Measurements from ENCODE around the gene USB1. TPM values are rescaled to one million over a fixed set of nuclear protein-coding genes. Genes with fewer than 3 reads are reported as not detected.

Gene USB1
- total RNA-seq, 1 experiment from 2014 or later = 18.7 TPM

GRCh38 chr16:57979006-57979585 is 22.1 kb upstream of the USB1 start:
- Histone ChIP-seq H3K4me1 (ENCODE audit: insufficient read depth, low read length) (no peaks in the 10 kb centered on the region), H3K4me2 (ENCODE audit: low read length) (no peak overlapping the region), H3F3A (ENCODE audit: low read length, unreplicated experiment) (no peaks in the 10 kb centered on the region), H3K36me3 (ENCODE audit: low read depth, low read length) (no peaks in the 10 kb centered on the region), H3K9ac (ENCODE audit: low read length) (no peak overlapping the region), H3K79me2 (ENCODE audit: low read length) (no peaks in the 10 kb centered on the region), H3K9me2 (replicated peaks; ENCODE audit: low read length) (no peaks in the 10 kb centered on the region), H4K20me1 (ENCODE audit: low read length) (no peaks in the 10 kb centered on the region), H3K4me3 (ENCODE audit: low read length) (no peak overlapping the region), H3K27ac (ENCODE audit: low read length) (no peak overlapping the region), H3K27me3 (ENCODE audit: low read length) (no peaks in the 10 kb centered on the region), H2AFZ (ENCODE audit: low read length) (no peak overlapping the region), H3K9me3 (ENCODE audit: low read length) (no peaks in the 10 kb centered on the region)
- BruUV-seq (replicated peaks) = no TSS peak
- DNase-seq = no peak
- intact Hi-C loops (cut with micrococcal nuclease) = no loop called here
- POLR2A ChIA-PET (ENCODE audit: unreplicated experiment) = no interaction called here
- CTCF ChIA-PET = no interaction called here
- TF ChIP-seq EZH2 (IDR thresholded peaks at IDR 0.05; ENCODE audit: low read length, unreplicated experiment) (no peak), CTCF (conservative IDR thresholded peaks at IDR 0.05; ENCODE audit: low read depth, low read length) (no peak), EZH2phosphoT487 (IDR thresholded peaks at IDR 0.05; ENCODE audit: borderline replicate concordance, low read length) (no peak)
- ATAC-seq = no peak

- ATAC-seq (no peak), DNase-seq (no peak)
- Histone ChIP-seq H3K9me2 (replicated peaks; ENCODE audit: low read length) (no peaks in the 10 kb centered on the region), H3K27ac (ENCODE audit: low read length) (no peak overlapping the region), H4K20me1 (ENCODE audit: low read length) (no peaks in the 10 kb centered on the region), H3K27me3 (ENCODE audit: low read length) (no peaks in the 10 kb centered on the region), H3K4me1 (ENCODE audit: insufficient read depth, low read length) (no peaks in the 10 kb centered on the region), H3K36me3 (ENCODE audit: low read depth, low read length) (no peaks in the 10 kb centered on the region), H3K79me2 (ENCODE audit: low read length) (no peaks in the 10 kb centered on the region), H2AFZ (ENCODE audit: low read length) (no peak overlapping the region), H3K9ac (ENCODE audit: low read length) (no peak overlapping the region), H3K4me3 (ENCODE audit: low read length) (no peak overlapping the region), H3K9me3 (ENCODE audit: low read length) (no peaks in the 10 kb centered on the region), H3F3A (ENCODE audit: low read length, unreplicated experiment) (no peaks in the 10 kb centered on the region), H3K4me2 (ENCODE audit: low read length) (no peak overlapping the region)
- no TSS peak for BruUV-seq (replicated peaks)
- TF ChIP-seq EZH2phosphoT487 (IDR thresholded peaks at IDR 0.05; ENCODE audit: borderline replicate concordance, low read length) (no peak), CTCF (conservative IDR thresholded peaks at IDR 0.05; ENCODE audit: low read depth, low read length) (no peak), EZH2 (IDR thresholded peaks at IDR 0.05; ENCODE audit: low read length, unreplicated experiment) (no peak)
- intact Hi-C loops (cut with micrococcal nuclease) = no loop called here
- CTCF ChIA-PET = no interaction called here
- POLR2A ChIA-PET (ENCODE audit: unreplicated experiment) = no interaction called here
Measured at GRCh38 chr16:57981636-57982035, 19.6 kb upstream of the USB1 start.

GRCh38 chr16:57982385-57982784 is 18.8 kb upstream of the USB1 start:
- H4K20me1 ChIP-seq (ENCODE audit: low read length) = no peaks in the 10 kb centered on the region
- ATAC-seq (no peak), DNase-seq (no peak)
- H3K9ac ChIP-seq (ENCODE audit: low read length) = no peak overlapping the region
- POLR2A ChIA-PET (ENCODE audit: unreplicated experiment) = no interaction called here
- no peaks in the 10 kb centered on the region for H3K36me3 ChIP-seq (ENCODE audit: low read depth, low read length)
- BruUV-seq (replicated peaks) = no TSS peak
- intact Hi-C loops (cut with micrococcal nuclease) = no loop called here
- CTCF ChIA-PET = no interaction called here
- TF ChIP-seq CTCF (conservative IDR thresholded peaks at IDR 0.05; ENCODE audit: low read depth, low read length) (no peak), EZH2 (IDR thresholded peaks at IDR 0.05; ENCODE audit: low read length, unreplicated experiment) (no peak), EZH2phosphoT487 (IDR thresholded peaks at IDR 0.05; ENCODE audit: borderline replicate concordance, low read length) (no peak)
- no peak overlapping the region for H3K27ac ChIP-seq (ENCODE audit: low read length)
- no peaks in the 10 kb centered on the region for H3K4me1 ChIP-seq (ENCODE audit: insufficient read depth, low read length)
- H3K27me3 ChIP-seq (ENCODE audit: low read length) = no peaks in the 10 kb centered on the region
- H3K4me3 ChIP-seq (ENCODE audit: low read length) = no peak overlapping the region
- H2AFZ ChIP-seq (ENCODE audit: low read length) = no peak overlapping the region
- no peaks in the 10 kb centered on the region for H3K9me3 ChIP-seq (ENCODE audit: low read length)
- H3K79me2 ChIP-seq (ENCODE audit: low read length) = no peaks in the 10 kb centered on the region
- no peaks in the 10 kb centered on the region for H3F3A ChIP-seq (ENCODE audit: low read length, unreplicated experiment)
- no peak overlapping the region for H3K4me2 ChIP-seq (ENCODE audit: low read length)
- H3K9me2 ChIP-seq (replicated peaks; ENCODE audit: low read length) = no peaks in the 10 kb centered on the region
